Middle frontal gyrus (tissue), 1 donor: ENCODE data around the gene IQCM.

ENCODE experiments used
- DNase-seq: peaks from one replicate; pipeline ENCODE4 v3.0.0-alpha.2; 2015; ENCODE audit warnings: low spot score; ENCODE audit errors: extremely low spot score

The IQCM gene

DNA sequence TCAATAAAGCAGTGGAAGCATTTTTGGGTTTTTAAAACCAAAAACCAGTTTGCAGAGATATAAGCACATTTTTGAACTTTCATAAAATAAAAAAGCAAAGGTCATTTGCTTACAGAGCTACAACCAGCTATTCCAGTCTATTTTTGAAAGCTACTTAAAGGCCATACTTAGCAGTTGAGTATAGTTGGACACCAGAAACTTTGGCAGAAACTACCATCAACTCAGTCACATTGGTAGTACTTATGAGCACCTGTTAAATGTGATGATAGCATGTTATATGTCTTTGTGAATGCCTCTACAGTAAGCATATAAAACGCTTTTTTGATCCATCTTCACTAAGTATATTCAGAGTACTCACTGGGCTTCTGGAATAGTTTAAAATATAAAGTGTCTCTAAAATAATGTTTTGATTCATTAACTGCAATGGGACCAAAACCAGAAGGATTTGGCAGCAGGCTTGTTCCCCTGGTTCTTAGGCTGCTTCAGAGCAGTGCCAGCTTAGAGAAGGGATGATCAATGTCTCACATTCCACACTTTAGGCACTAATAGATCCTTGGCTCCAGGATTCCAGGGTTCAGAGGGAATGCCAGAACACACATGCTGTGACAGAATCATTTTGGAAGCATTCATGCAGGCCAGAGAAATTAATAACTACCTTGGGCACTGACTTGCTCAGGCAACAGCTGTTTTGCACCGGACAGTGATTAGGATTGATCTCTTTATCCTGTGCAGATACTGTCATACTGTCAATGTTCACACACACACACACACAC lies 103.9 kb downstream of the IQCM start:
- DNase-seq = no peak

- no peak for DNase-seq
These were observed 106.0 kb downstream of the IQCM start for GRCh38 chr4:149709640-149710039.

DNA sequence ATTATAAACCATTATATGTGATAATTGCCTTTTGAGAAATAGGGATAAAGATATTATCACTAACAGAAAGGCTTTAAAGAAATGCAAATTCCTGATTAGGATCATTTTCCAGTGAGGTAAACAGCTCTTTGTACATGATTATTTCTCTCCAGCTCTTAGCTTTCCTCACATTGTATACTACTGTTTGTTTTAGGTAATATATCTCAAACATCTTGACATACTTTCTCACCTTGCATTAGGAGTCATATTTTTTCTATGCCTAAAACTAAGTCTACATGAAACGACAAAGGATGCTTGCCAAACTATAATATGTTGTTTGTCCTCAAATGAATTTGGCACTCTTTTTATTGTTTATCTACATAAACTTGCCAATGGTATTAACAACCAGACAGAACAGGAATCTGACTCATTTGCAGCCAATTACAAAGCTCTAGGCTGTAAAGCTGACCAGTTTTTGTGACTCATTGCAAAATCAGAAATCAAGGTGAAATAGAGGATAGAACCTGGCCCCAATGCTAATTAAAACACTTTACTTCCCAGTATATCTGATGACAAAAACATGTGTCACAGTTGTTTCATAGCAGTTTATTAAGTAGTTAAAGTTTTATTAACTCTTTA lies 107.0 kb downstream of the IQCM start:
- DNase-seq = no peak

DNA sequence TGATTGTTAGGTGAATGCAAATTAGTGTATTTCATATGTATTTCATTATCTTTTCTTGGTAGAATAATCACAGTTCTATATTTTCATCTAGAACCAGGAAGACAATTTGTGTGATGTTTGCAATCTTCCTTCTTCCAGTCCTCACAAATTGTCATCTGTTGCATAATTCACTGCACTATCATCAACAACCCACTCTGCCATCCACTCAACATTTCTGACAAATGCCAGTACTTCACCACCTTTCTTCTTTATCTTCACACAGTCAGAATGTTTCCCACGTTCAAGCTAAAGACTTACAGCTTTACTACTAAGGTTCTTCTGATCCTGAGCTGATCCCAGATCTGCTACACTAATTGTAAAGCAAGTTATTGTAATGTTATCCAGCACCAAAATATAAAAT lies 107.8 kb downstream of the IQCM start:
- no peak for DNase-seq

DNA sequence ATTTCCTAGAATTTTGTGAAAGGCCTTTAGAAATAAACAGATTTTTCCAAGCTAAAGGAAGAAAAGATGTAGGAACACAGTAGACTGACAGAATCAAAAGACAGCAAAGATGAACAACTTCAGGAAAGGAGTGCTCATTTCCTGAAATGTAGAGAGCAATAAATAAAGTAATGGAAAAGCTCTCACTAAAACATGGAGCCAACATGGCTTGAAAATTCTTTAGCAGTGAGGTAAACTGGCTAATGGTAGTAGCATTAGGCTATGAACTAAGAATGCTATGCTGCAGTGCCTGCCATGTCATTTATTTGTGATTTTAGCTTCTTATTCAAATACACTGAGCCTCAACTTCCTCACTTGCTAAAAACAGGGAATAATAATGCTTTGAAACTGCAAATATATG lies 108.7 kb downstream of the IQCM start:
- DNase-seq = no peak

DNA sequence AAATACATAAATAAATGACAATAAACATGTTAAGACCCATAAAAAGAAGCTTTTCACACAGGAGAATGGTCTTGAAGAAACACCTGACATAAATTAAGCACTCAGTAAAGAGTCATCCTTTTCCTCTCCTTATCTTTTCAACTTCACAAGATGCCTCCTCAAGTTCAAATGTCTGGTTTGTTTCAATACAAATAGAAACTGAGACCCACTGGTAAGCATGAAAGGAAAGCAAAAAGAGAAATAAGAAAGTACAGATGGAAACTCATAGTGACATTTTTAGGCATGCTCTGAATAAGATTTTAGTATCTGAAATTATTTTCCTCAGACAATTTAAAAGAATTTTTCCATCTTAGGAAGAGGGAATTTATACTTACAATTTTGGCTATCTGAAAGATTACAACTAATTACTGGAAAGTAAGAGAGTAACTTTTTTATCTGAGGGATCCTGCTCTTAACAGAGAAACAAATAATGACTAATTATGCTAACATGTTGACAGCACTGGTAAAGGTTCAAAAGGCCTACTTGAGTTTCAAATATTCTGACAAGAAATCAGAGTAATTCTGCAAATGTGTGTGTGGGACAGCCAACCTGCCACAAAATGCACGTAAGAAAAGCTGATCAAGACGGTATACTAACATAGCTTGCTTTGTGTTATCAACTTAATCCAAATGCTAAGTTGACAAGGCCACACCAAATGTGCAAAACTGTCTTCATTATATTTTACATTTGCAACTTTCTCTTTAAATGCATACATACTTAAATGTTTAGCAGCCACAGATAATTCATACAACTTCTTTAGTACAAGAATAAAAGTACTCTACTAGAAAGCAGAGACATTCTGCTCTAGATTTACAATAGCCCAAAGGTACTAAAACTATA lies 113.0 kb downstream of the IQCM start:
- no peak for DNase-seq

DNA sequence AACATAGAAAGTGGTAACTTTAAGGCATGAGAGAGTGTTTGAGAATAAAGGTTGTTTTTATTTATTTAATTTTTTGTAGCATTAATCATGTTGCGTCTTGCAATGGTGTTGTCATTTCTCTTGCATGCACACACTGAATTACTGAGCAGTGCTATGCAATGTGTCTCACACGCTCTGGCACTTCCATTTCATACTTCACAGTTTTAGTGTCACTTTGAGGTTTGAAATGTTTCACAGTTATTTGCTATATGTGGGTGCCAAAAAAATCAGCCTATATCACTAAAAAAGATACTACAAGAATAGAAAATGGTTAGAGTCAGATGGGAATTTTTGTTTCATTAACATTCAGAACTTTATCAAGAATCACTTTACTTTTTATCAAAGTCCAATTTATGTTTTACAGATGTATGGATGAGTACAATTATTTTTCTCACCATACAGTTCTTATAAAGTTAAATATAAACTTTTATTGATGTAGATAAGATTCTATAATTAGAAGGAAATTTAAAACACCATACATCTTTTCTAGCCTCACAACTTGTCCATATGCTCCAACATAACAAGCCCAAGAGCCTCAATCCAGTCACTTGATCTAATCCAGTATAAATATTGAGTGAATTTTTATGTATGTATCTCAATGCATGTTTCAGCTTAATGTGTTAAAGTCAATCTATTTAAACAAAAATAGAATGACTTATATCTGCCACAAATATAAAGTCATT lies 114.0 kb downstream of the IQCM start:
- no peak for DNase-seq

DNA sequence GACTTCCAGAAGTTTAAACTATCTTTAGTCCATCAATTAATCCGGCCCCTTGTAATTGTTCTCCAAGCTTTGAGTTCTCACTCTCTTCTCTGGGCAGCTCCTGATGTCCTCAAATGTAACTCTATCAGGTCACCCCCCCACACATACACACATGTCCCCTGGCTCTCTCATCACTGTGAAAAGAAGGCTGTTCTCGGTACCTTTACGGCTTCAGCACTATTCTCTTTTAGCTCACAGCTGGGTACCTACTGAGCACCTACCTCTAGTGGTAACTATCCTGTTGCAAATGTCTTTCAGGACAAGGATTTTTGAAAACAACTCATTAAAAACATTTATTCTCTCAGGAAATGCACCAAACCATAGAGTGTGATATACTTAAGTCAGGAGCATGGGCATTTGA lies 115.4 kb downstream of the IQCM start:
- no peak for DNase-seq

GRCh38 chr4:149699642-149700041 lies 116.0 kb downstream of the IQCM start:
- DNase-seq = no peak

DNA sequence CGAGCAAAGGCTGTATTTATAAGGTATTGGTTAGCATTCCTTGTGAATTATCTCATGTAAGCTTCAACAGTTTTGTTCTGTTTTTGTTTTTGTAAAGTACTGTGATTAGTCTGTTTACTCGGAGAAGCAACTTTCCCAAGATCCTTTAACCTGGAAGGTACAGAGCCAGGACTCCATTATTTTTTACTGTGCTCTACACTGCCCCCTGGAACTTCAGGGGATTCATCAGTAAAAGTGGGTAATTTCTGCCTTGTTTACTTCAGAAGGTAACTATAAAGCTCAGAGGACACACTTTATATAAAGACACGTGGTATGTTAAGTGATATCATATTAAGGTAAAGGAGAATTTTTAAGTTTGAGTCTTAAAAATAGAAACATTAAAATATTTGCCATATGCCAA lies 124.9 kb downstream of the IQCM start:
- no peak for DNase-seq

GRCh38 chr4:149684516-149684915 lies 131.1 kb downstream of the IQCM start:
- no peak for DNase-seq

- no peak for DNase-seq
These were observed 139.6 kb downstream of the IQCM start for GRCh38 chr4:149676076-149676475.

DNA sequence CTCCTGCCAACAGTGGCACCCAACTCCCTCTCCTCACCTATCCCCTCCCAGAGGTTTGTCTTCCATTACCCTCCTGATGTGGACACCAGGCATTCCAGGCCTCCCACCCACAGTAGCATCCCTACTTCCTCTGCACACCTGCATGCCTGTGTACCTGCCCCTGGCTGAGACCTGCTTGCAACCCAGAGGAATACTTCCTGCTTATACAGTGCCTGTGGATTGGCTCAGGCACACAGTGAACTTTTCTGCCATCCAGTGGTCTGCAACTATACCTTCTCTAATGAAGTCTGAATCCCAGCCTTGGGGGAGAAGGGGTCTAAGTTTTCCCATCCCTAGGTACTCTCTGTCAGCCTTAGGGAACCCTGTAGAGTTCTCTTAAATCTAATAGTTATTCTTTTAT lies 169.9 kb downstream of the IQCM start:
- no peak for DNase-seq

DNA sequence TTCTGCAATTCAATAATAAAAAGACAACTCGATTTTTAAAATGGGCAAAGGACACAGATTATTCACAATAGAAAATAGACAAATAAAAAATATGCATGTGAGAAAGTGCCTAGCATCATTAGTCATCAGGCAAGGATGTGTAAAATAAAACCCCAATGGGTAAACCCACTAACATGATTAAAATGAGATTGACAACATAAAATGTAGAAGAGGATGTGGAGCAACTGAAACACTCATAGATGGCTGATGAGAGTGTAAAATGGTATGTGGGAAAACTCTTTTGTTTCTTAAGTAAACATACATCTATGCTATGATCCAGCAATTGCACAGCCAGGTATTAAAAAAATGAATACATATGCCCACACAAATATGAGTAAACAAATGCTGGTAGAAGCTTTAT lies 177.6 kb downstream of the IQCM start:
- DNase-seq = no peak

- DNase-seq = no peak
These were observed 181.3 kb downstream of the IQCM start for GRCh38 chr4:149634368-149634767.

DNA sequence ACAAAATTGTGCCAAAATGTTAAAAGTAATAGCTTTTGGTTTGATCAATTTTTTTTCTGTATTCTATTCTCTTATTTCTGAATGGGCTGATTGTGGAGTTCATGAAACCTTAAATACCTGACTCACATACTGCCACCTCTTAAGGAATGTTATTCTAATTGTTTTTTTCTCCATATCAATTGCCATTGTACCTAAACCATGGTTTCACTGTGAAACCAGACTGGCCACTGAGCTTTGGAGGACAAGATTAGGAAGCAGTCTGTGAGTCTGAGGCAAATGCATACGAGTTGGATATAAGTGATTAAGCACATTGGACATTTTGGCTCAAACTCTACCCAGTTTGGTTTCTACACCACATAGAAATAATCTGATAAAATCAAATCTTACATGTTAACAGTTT lies 184.0 kb downstream of the IQCM start:
- DNase-seq = no peak

DNA sequence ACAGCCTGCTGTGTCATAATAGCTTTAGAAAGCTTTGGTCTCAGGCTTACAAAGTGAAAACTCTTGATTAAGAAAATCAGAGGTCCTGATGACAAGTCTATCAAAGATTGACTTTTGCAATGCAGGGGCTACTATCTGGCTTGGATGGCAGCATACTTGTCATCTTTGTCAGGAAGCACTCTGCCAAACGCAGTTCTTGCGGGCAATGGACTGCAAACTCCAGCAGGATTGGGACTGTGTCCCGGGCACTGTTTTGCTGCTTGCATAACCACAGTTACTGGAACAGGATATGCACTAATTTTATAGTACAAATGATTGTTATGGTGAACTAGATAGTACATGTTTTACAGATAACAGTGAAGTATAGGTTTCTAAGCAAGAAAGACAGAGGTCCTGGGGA lies 185.6 kb downstream of the IQCM start:
- no peak for DNase-seq

GRCh38 chr4:149605601-149606378 lies 209.9 kb downstream of the IQCM start:
- no peak for DNase-seq

DNA sequence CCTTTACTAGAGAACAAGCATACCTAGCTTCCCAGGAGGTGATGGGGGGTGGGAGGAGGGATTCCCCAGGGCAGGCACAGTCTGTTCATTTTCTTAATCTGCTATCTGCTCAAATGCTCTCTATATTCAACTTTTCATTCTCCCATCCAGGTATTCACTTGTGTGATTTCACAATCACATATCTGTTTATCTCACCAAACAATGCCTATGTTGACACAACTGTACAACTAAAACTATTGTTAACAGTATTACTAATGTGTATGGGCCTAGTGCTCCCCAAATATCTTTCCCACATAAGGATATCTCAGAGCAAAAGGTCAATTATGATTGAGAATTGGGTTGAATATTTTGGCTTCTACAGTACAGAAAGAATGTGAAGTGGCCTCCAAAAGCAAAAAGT lies 210.8 kb downstream of the IQCM start:
- no peak for DNase-seq

GRCh38 chr4:149595500-149595899 lies 220.1 kb downstream of the IQCM start:
- no peak for DNase-seq

DNA sequence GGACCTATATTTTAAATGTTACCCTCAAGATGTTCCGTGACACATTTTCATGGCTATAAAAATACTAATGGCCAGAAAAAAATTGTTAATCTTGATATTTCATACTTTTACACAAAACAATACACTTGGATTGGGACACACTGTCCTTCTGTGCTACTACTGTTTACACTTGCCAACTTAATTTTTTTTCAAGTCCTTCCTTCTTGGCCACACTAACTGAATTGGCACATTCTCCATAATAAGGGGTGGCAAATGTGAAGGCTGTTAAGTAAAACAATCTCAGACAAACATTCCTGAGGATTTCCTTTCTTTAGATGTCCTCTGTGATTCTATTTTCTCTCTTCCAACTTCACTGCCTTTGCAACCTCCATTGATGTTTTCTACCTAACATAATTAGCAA lies 225.8 kb downstream of the IQCM start:
- DNase-seq = no peak
